Measurements from ENCODE around the gene FRK. TPM values are rescaled to one million over a fixed set of nuclear protein-coding genes. Genes with fewer than 3 reads are reported as not detected.
"Not testable (repeated sequence)": the region's sequence is repeated elsewhere in the genome, so short reads cannot be mapped to it uniquely, and the experiment has no call there.

FRK gene
- polyA plus RNA-seq, 1 experiment = 0.02 TPM

DNA sequence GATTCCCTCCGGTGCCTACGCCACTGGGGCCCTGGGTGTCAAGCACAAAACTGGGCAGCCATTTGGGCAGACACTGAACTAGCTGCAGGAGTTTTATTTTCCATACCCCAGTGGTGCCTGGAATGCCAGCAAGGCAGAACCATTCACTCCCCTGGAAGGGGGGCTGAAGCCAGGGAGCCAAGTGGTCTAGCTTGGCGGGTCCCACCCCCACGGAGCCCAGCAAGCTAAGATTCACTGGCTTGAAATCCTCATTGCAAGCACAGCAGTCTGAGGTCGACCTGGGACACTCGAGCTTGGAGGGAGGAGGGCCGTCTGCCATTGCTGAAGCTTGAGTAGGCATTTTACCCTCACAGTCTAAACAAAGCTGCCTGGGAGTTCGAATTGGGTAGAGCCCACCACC is 125.3 kb downstream of the FRK start:
- no peak for TF ChIP-seq CTCF (IDR thresholded peaks at IDR 0.05; ENCODE audit: insufficient read depth, low read depth, low read length)
- ChIA-PET CTCF (no interaction called here), POLR2A (no interaction called here)
- Histone ChIP-seq H3K36me3 (ENCODE audit: control insufficient read depth, insufficient read depth, low read length) (no peaks in the 10 kb centered on the region), H3K4me3 (ENCODE audit: low read depth, low read length) (no peak overlapping the region), H3K27me3 (ENCODE audit: control insufficient read depth, insufficient read depth, low read length) (no peaks in the 10 kb centered on the region)
- no peak for DNase-seq (ENCODE audit: low read depth)

DNA sequence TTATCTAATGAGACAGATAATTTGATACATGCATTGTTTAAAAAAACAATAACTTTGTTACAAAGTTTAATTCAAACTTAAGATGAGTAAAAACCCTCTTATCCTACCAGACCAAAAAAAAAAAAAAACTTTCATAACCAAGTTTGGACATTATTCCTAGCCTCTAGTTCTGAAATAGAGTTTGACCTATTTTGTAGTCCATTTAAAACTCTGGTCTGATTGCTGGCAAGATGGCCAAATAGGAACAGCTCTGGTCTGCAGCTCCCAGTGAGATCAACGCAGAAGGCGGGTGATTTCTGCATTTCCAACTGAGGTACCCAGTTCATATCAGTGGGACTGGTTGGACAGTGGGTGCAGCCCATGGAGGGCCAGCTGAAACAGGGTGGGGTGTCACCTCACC is 125.9 kb downstream of the FRK start:
- CTCF ChIA-PET = no interaction called here
- DNase-seq (ENCODE audit: low read depth) = no peak
- POLR2A ChIA-PET = no interaction called here
- Histone ChIP-seq H3K27me3 (ENCODE audit: control insufficient read depth, insufficient read depth, low read length) (no peaks in the 10 kb centered on the region), H3K36me3 (ENCODE audit: control insufficient read depth, insufficient read depth, low read length) (no peaks in the 10 kb centered on the region), H3K4me3 (ENCODE audit: low read depth, low read length) (no peak overlapping the region)
- no peak for TF ChIP-seq CTCF (IDR thresholded peaks at IDR 0.05; ENCODE audit: insufficient read depth, low read depth, low read length)

DNA sequence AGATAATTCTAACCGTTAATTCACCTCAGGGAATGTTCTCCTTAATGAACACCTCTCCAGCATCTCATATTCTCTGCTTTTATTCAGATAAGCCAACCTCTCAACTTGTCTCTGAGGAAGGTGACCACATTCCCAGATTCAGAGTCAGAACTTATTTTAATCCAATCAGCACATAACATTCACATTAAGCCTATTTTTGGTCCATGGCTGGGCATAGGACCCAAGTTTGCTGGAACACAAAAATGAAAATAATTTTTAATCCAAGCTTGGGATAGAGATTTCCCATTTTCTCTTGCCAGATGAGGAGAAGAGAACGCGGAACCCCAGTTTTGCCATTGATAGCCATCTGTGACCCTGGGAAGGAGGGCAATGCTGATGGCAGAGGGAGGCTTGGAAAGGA is 126.5 kb downstream of the FRK start:
- DNase-seq (ENCODE audit: low read depth) = no peak
- no peaks in the 10 kb centered on the region for H3K36me3 ChIP-seq (ENCODE audit: control insufficient read depth, insufficient read depth, low read length)
- no peak overlapping the region for H3K4me3 ChIP-seq (ENCODE audit: low read depth, low read length)
- H3K27me3 ChIP-seq (ENCODE audit: control insufficient read depth, insufficient read depth, low read length) = no peaks in the 10 kb centered on the region
- ChIA-PET POLR2A (no interaction called here), CTCF (no interaction called here)
- TF ChIP-seq CTCF (IDR thresholded peaks at IDR 0.05; ENCODE audit: insufficient read depth, low read depth, low read length) = no peak

GRCh38 chr6:115932481-115932880 is 128.2 kb downstream of the FRK start:
- CTCF ChIA-PET = interaction anchor here (0.5 kb wide), 1 partner anchor 724 kb away, joined by 3 read pairs; no protein-coding TSS in a partner anchor
- H3K36me3 ChIP-seq (ENCODE audit: control insufficient read depth, insufficient read depth, low read length) = no peaks in the 10 kb centered on the region
- POLR2A ChIA-PET = no interaction called here
- H3K27me3 ChIP-seq (ENCODE audit: control insufficient read depth, insufficient read depth, low read length) = no peaks in the 10 kb centered on the region
- no peak overlapping the region for H3K4me3 ChIP-seq (ENCODE audit: low read depth, low read length)
- TF ChIP-seq CTCF (IDR thresholded peaks at IDR 0.05; ENCODE audit: insufficient read depth, low read depth, low read length) = no peak
- no peak for DNase-seq (ENCODE audit: low read depth)

DNA sequence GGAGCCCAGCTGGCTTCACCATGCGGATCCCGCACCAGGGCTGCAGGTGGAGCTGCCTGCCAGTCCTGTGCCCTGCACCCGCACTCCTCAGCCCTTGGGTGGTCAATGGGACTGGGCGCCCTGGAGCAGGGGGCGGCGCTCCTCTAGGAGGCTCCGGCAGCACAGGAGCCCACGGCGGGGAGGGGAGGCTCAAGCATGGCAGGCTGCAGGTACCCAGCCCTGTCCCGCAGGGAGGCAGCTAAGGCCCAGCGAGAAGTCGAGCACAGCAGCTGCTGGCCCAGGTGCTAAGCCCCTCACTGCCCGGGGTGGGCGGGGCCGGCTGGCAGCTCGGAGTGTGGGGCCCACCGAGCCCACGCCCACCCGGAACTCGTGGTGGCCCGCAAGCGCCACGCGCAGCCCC is 132.7 kb downstream of the FRK start:
- H3K4me3 ChIP-seq (ENCODE audit: low read depth, low read length); H3K27me3 ChIP-seq (ENCODE audit: control insufficient read depth, insufficient read depth, low read length); POLR2A ChIA-PET; H3K36me3 ChIP-seq (ENCODE audit: control insufficient read depth, insufficient read depth, low read length); DNase-seq (ENCODE audit: low read depth); CTCF ChIA-PET: not testable (repeated sequence)

GRCh38 chr6:115922971-115923370 is 137.7 kb downstream of the FRK start:
- POLR2A ChIA-PET = no interaction called here
- no peak overlapping the region for H3K4me3 ChIP-seq (ENCODE audit: low read depth, low read length)
- no peaks in the 10 kb centered on the region for H3K36me3 ChIP-seq (ENCODE audit: control insufficient read depth, insufficient read depth, low read length)
- DNase-seq (ENCODE audit: low read depth) = no peak
- no peaks in the 10 kb centered on the region for H3K27me3 ChIP-seq (ENCODE audit: control insufficient read depth, insufficient read depth, low read length)
- CTCF ChIA-PET = interaction anchor here (1.1 kb wide), 1 partner anchor 26 kb away, joined by 4 read pairs; no protein-coding TSS in a partner anchor
- no peak for TF ChIP-seq CTCF (IDR thresholded peaks at IDR 0.05; ENCODE audit: insufficient read depth, low read depth, low read length)
